HG02938 (cell line): Measurements from ENCODE around the gene SLC24A3.
"Not testable (repeated sequence)": the region's sequence is repeated elsewhere in the genome, so short reads cannot be mapped to it uniquely, and the experiment has no call there.

Experiments used
- ATAC-seq: cut with Tn5 transposase; IDR thresholded peaks from one replicate; pipeline ENCODE4 v1.9.1; 2021; ENCODE audit warnings: mild to moderate bottlenecking, moderate library complexity; ENCODE audit not compliant: unreplicated experiment

SLC24A3 gene

DNA sequence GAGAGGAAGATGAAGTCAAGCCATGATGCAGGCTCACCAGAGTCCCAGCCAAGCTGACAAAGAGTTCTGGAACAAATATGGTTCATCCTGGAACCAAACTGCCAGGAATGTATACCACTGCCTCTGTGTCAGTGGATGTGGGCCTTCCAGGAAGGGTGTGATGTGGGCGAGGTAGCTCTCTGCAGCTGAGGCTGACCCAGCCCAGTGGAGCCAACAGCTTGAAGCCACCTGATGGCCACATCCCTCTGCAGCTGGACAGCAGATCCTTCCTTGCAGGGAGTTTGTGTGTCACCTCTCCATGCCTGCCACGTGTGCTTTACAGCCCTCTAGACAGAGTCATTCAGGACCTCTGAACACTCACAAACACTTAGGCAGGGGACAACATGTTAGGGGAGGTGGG is 403.6 kb downstream of the SLC24A3 start:
- no peak for ATAC-seq

GRCh38 chr20:19616620-19617019 is 404.2 kb downstream of the SLC24A3 start:
- no peak for ATAC-seq

DNA sequence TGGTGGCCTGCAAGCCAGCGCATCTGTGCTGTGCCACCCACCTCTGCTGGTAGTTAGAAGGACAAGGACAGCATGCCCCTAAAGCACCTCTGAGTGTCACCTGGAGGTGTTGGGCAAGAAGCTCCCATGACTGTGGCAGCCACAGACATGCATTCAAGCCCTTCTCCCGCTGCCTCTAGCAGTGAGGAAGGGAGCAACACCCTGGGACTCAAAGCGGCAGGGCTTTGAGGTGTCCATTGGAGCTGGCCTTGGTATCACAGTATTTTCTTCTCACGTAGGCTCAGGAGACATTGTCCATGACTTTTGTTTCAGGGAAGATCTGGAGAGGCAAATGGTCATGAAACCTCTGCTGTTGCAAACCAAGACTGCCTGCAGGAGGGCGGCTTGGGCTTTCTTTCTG is 404.8 kb downstream of the SLC24A3 start:
- ATAC-seq, result no peak

- no peak for ATAC-seq
Measured at GRCh38 chr20:19618711-19619110, 406.3 kb downstream of the SLC24A3 start.

GRCh38 chr20:19619904-19620430 is 407.5 kb downstream of the SLC24A3 start:
- ATAC-seq, result no peak

DNA sequence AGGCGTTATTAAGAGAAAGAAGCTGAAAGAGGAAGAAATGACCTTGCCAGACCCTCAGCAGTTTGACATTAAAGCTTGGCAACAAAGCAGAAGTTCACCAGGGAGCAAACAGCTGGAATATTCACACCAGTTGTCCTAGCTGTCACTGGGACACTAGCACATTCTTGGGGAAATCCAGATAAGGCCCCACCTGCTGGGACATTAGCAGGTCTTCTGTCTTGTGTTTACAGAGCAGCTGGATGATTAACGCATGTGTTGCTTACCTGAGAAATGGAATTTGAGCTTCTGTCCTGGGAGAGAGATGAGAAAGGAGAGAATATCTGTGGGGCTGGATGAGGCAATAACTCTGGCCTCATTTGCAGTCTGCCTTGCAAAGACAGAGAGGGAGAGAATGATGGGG is 408.0 kb downstream of the SLC24A3 start:
- ATAC-seq, result no peak

- no peak for ATAC-seq
Measured at GRCh38 chr20:19621072-19621471, 408.6 kb downstream of the SLC24A3 start.

DNA sequence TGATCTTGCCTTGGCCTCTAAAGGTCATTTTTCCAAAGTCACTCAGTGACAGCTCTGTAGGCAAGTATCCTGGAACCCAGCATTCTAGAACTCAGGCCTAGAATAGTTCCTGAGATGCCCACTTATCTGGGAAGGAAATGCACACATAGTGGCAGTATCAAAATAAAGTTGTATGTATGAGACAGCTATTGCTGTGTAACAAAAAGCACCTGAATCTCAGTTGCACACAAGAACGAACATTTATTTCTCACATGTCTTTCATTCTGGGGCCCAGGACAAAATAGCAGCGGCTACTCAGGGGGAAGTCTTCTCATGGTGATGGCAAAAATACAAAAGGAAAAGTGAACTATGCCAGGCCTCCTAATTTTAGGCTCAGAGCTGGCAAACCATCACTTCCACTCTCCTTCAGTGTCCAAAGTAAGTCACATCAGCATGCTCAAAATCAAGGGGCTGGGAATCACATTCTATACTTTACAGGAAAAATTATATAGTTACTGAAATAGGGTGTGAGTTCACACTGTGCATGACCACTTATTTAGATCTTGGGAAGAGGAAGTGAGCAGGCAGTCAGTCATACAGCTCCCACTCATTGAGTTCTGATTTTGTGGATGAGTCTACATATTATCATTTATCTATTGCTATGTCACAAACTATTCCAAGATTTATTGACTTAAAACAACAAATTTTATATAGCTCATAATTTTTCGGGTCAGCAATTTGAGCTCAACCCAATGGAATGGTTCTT is 412.0 kb downstream of the SLC24A3 start:
- no peak for ATAC-seq

DNA sequence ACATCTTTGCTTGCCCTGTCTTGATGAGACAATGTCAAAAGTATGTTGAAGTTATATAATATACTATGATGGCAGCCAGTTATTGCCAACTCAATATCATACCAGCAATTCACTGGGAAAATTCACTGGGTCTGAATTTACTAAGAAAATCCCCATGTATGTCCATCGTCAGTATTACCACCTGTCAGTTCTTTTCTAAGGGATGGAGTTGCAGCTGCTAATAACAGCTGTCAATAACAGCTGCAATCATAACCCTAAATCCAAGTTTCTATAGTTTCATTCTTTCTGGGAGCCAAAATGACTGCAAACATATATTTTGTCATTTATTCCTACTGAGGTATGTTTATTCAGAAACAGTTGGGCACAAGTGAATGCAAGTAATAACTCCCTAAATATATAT is 413.0 kb downstream of the SLC24A3 start:
- ATAC-seq, result no peak

GRCh38 chr20:19626896-19627295 is 414.5 kb downstream of the SLC24A3 start:
- ATAC-seq, result no peak

- ATAC-seq, result no peak
Measured at GRCh38 chr20:19628570-19629134, 416.2 kb downstream of the SLC24A3 start.

DNA sequence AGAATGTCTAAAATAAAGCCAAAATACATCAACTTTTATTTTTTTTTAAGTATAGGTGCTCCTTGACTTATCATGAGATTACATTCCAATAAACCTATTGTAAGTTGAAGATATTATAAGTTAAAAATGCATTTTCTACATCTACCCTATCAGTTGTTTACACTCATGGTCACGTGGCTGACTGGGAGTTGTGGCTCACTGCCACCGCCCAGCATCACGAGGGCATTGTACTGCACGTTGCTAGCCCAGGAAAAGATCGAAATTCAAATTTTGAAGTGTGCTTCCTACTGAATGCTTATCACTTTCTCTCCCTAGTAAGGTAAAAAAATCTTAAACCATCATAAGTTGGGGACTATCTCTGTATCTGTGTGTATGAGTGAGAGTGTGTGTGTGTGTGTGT is 419.0 kb downstream of the SLC24A3 start:
- no peak for ATAC-seq

DNA sequence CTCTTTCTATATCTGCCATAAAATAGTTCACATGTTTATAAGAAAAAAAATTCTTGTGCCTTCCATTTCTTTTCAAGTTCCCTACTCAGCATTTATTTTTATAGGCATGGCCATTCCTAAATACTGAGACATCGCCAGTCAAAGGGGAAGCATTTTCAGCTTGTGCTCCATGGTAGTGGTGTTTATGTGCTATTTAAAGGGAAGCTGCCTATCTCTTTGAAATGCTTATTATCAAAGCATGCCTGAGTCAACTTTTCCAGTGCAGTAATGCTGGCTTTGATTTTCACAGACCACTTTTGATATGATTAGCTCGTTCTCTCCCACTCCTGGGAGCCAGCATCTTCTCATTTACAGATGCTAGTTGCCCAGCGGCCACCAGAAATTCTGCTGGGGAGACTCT is 421.5 kb downstream of the SLC24A3 start:
- no peak for ATAC-seq

GRCh38 chr20:19639471-19640045 is 427.1 kb downstream of the SLC24A3 start:
- ATAC-seq, result not testable (repeated sequence)

- no peak for ATAC-seq
Measured at GRCh38 chr20:19642860-19643259, 430.4 kb downstream of the SLC24A3 start.

DNA sequence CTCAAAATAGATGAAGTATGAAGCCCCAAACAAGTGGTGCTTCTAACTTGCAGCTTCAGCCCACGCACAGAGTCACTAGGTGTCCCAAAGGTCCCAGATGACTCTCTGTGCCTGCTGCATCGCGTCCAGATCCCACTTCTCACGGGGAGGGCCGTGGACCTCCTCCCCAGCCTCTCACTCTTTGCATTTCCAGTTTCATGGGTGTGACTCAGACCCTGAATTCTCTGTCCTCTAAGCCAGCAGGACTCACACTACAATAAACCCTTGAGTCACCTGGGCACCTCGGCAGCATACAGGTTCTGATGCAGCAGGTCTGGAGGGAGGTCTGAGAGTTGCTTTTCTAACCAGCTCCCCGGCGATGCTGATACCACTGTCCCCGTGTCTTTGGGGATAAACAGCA is 431.6 kb downstream of the SLC24A3 start:
- no peak for ATAC-seq

- no peak for ATAC-seq
Measured at GRCh38 chr20:19646963-19647362, 434.5 kb downstream of the SLC24A3 start.

DNA sequence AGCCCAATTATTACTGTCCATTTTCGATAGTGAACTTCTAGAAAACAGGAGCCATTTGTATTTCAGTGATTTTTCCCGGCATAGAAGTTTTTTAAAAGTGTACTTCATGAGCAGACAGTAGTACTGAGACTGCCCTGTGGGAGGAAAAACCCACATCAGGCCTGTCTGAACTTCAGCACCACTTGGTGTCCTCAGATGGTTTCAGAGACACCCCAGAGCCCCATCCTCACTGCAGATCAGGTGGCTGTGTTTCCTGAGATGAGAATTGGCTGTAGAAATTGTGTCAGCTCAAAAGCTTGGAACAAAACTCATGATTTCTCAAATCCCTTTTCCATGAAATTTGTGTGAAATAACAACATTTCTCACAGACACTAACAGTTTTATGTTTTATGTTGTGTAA is 435.6 kb downstream of the SLC24A3 start:
- peak; percentile 58 for ATAC-seq

DNA sequence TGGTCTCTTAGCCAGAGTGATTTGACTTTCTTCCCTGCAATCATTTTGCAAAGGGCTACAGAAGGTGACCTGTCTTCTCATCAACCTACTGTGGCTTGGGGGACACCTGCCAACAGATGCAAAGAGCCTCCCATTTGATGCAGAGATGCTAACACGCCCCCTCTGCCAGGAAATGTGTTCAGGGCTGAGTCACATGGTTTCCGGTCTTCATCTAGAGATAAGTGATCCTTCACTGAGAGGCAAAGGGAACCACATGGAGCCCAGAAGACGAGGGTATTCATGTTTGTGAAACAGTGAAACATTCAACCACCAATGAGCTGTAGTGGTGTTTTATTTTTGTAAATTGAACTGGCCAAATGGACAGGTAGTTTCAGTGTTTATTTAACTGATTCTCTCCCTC is 436.6 kb downstream of the SLC24A3 start:
- no peak for ATAC-seq

- ATAC-seq, result peak; percentile 62
Measured at GRCh38 chr20:19652591-19653026, 440.2 kb downstream of the SLC24A3 start.

- ATAC-seq, result no peak
Measured at GRCh38 chr20:19653327-19653726, 440.9 kb downstream of the SLC24A3 start.

- no peak for ATAC-seq
Measured at GRCh38 chr20:19654921-19655320, 442.5 kb downstream of the SLC24A3 start.
